Measurements from ENCODE around the gene APOM.

APOM gene

GRCh38 chr6:31686483-31686882 lies 30.8 kb downstream of the APOM start:
- DNase-seq = no peak

DNA sequence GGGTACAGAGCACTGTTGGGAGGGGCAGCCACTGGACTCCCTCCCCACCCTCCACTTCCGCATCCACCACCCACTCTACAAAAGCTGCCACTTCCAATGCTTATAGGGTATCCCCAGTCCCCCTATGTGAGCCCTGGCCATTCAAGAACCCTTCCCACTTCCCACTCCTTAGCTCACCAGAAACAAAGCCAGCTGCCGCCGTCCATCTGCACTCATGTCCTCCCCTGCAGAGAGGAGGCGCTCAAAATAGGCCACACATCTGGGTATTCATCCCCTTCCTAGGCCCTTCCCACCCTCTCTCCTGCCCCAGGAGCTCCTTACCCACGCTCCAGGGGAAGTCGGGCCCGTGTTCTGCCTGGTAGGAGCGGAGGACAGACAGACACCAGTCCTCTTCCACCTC lies 31.6 kb downstream of the APOM start:
- no peak for DNase-seq

DNA sequence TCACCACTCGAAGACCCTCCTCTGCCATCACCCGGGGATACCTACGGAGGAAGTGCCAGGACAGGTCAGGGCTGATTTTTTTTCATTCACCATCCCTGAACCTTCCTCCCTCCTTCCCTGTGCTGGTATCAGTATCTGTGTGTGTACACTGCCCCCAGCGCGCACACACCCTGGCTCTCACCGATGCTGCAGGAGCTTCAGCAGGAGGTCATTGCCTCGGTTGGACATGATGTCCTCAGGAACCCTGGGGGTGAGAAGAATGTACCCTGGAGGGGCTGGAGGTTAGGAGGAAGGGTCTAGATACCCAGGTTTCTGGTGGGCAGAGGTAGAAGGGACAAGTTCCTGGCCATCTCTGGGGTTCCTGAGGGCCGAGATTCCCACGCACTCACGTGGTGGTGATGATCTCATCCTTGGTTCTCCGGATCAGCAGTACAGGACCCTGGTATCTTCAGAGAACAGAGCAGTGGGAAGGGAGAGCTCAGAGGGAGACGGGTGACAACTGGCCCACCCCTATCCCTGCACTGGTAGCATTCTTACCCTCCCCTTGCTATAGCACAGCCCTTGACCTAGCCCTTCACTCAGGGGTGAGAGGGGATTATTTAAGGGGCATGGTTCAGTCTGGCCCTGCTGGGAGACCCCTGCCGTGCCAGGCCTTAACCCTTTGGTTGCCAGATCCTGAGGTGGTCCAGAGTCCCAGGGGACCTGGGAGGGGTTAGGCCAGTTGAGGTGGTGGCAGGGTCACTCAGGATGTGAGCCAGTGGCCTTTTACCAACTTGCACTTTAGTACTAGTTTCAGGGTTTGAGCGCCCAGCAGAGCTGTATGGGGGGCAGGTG lies 32.4 kb downstream of the APOM start:
- no peak for DNase-seq

DNA sequence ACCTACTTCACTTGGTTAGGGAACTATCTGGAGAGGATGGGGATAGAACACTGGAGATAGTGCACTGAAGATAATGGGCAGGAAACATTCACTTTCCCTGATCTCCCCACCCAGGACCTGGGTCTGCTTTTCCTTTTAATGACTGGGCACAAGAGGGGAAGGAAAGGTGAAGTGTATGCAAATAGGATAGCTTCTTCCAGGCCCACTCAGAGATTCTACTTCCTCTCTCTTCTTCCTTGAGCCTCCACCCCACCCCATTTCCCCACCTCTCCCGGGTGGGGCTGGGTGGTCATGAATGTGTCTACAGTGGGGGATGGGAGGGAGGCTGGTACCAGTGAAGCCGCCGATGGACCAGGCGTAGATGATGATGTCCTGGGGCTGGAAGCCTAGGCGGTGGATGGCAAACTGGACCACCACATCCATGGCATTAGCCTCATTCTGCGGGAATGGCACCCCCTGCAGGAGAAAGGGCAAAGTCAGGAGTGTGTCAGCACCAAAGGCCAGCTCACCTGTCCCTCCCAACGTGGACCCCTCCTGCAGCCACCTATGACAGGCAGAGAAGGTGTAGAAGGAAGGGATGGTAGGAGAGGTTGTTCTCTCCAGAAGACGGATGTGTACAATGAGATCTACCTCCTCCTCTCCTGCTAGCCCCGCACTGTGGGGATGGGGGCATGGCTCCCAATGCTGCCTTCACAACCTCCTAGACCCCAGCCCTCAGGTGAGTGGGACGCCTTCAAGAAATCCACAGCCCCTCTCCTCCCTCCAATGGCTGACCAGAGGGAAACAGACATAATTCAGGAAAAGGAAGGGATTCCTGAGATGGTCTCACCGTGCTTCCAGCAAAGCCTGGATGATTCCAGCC lies 33.8 kb downstream of the APOM start:
- DNase-seq = no peak

DNA sequence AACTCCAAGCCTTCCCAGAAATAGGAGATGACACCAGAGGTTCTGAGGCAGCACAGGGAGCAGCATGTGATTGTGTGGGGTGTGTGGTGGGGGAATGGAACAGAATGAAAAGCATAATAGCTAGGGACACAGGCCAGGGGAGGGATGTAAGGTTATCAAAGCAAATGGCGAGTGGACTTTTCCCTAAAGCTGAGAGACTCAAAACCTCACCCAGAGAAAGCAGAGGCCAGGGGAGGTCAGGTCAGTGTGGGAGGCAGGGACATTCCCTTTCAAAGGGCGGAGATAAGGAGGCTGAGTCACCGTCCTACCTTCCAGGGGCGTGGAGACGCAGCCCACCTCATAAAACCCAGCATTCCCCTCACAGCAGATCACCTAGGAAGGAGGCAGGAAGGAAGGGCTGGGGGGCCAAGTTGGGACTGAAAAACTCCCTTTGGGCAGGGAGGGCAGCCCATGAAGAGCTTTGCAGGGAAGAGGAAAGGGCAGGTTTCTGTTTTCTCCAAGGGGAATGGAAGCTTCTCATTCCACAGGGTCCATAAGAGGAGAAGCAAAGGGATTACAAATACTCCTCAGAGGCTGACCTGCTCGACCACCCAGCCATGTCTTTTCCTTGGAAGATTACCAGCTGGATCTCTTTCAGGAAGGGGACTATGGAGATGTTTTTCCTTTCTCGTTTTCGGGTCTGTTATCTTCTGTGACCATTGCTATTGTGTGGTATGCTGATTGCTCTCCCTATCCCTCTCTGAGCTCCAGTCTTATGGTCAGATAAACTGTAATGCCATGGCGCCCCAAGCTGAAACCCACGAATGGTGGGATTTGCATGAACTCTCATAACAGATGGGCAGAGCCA lies 34.8 kb downstream of the APOM start:
- DNase-seq = no peak

GRCh38 chr6:31691078-31691463 lies 35.4 kb downstream of the APOM start:
- DNase-seq = no peak

GRCh38 chr6:31691564-31692108 lies 35.9 kb downstream of the APOM start:
- no peak for DNase-seq

DNA sequence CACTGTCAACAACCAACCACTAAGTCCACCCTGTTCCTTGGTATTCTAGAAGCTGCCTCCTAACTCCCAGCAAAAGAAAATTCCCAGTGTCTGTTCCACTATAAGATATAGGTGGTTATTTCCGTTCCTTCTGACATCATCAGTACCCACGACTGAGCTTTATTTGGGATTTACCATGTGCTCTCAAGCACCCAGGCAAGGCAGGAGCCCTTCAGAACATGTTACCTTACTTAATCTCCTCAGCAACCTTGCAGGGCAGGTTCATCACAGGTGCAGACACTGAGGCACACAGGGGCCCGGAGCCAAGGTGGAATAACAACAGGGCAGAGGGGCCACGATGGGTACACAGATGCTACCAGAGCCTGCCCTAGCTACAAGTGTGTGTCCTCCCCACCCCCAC lies 36.7 kb downstream of the APOM start:
- no peak for DNase-seq

DNA sequence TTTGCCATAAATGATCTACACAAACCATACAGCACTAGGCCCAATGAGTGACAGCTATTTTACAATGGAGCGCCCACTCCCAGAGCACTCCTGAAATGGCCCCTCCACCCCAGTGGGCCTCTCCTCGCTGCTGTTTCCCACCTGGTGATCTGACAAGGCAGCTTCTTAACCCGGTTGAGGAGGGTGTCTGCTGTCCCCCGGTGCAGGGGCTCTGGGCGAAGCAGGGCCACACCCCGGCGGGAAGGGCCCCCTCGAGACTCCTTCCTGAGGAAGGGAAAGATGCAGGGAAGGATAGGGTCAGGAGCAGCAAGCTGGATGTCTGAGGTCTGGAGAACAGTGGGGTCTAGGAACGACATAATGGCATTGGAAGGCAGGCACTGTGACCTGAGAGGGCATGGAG lies 37.2 kb downstream of the APOM start:
- no peak for DNase-seq

DNA sequence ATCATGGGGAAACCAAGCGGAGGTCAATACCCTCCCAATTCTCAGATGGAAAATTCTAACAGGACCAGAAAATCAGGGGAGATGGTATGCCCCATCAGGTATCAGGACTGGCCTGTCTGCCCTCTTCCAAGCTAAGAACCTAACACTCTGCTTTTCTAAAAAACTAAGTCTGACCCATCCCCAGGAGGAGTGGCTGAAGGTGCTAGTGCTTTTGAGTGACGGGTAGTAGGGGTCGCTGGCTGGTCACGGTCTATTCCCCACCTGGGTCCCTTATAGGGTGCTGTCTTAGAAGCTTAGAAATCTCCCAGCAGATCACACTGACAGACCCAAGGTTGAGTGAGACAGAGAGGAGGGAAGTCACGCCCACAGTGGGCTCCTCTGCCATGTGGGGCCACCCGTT lies 37.8 kb downstream of the APOM start:
- no peak for DNase-seq

GRCh38 chr6:31697555-31697954 lies 41.9 kb downstream of the APOM start:
- peak; percentile 55 for DNase-seq

- no peak for DNase-seq
Measured at GRCh38 chr6:31700740-31701401, 45.2 kb downstream of the APOM start.

GRCh38 chr6:31701666-31702404 lies 46.1 kb downstream of the APOM start:
- peak; percentile 27 for DNase-seq

DNA sequence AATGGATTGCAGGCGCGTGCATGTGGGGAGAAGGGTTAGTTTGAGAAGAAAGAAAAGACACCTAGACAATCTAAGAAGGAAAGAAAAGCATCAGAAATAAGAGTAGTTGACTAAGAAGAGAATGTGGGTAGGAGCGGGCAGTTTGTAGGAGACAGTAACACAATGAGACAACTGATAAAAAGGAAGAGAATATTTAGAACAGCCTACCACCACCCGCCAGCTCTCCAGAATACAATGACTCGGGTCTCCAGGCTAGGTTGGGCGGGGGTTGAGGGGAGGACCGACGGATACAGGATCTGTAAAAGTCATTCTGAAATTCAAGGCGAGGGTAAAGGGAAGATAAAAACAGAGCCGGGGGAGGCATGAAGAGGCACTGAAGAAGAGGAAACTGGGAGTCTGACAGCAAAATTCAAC lies 46.7 kb downstream of the APOM start:
- no peak for DNase-seq

- DNase-seq = peak; percentile 95
Measured at GRCh38 chr6:31702819-31703716, 47.4 kb downstream of the APOM start, which contains the start of gene ABHD16A. TSS of gene ABHD16A (minus strand) at chr6:31703324. CDS start at chr6:31703281, 43 bp downstream.

DNA sequence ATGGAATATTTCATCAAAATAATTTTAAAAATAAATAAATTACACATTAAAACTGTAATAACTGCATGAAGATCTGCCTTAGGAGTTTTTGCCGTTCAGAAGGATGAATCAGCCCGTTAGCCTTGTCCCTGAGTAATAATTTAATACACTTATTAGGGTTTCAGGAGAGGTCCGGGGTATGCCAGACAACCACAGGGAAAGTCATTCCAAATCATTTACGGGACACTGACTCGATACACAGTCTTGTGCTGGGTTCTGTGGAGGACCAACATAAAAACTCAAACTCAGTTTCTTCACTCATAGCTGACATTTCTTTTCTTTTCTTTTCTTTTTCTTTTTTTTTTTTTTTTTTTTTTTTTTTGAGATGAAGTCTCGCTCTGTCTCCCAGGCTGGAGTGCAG lies 50.2 kb downstream of the APOM start:
- DNase-seq = no peak

DNA sequence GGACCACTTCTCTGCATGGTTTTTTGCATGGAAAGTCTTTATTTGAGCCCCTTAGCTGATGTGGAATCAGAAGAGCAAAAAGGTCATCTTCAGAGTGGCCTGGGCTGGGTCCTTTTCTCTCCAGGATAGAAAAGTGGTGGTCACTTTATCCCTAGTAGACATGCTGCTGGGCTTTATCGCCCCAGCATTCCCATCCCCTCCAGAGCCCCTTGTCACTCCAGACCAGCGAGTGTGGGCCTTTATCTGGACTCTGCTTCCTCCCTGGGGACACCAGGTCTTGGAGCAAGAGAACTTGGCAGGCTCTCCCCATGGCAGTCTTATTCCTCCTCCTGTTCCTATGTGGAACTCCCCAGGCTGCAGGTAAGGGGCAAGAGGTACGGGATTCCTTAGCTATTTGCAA lies 50.9 kb downstream of the APOM start, which contains the start of gene LY6G6F:
LY6G6F (plus strand) TSS at position 268 of the 400 bp plus-strand sequence; CDS start at position 309, 41 bp downstream.
- DNase-seq = no peak

GRCh38 chr6:31707701-31708100 lies 52.0 kb downstream of the APOM start:
- DNase-seq = no peak
